ENCODE measurements around the gene TBC1D22A.

The TBC1D22A gene

DNA sequence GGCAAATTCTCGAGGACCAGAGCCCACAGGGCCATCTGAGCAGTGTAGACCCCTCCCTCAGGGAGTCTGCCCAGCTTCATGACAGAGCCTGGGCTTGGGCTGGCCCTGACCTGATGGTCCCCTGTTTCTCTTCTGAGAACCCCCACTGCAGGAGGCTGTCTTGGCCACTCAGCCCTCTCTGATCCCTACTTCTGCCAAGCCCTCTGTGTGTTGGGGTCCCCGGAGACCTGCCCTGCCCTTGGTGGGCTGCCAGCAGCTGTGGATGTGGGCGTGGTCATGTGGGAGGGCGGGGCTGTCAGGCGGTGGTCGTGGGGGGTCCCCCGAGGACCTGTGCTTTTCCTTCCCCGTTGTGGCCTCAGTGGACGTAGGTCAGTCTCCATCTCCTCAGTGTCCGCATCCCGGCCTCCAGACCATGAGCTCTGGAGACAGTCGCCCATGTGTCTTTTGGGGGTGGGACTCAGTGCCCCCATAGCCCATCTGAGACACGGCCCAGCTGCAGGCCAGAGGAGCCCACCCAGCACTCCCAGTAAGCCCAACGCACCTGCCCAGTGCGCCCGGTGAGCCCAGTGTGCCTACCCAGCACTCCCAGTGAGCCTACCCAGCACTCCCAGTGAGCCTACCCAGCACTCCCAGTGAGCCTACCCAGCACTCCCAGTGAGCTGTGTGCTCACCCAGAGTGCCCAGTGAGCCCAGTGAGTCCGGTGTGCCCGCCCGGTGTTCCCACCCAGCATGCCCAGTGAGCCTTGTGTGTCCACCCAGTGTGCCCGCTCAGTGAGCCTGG lies 409.2 kb downstream of the TBC1D22A start:
- TF ChIP-seq, protein P1, sequence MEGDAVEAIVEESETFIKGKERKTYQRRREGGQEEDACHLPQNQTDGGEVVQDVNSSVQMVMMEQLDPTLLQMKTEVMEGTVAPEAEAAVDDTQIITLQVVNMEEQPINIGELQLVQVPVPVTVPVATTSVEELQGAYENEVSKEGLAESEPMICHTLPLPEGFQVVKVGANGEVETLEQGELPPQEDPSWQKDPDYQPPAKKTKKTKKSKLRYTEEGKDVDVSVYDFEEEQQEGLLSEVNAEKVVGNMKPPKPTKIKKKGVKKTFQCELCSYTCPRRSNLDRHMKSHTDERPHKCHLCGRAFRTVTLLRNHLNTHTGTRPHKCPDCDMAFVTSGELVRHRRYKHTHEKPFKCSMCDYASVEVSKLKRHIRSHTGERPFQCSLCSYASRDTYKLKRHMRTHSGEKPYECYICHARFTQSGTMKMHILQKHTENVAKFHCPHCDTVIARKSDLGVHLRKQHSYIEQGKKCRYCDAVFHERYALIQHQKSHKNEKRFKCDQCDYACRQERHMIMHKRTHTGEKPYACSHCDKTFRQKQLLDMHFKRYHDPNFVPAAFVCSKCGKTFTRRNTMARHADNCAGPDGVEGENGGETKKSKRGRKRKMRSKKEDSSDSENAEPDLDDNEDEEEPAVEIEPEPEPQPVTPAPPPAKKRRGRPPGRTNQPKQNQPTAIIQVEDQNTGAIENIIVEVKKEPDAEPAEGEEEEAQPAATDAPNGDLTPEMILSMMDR (IDR thresholded peaks at IDR 0.05) = no peak

DNA sequence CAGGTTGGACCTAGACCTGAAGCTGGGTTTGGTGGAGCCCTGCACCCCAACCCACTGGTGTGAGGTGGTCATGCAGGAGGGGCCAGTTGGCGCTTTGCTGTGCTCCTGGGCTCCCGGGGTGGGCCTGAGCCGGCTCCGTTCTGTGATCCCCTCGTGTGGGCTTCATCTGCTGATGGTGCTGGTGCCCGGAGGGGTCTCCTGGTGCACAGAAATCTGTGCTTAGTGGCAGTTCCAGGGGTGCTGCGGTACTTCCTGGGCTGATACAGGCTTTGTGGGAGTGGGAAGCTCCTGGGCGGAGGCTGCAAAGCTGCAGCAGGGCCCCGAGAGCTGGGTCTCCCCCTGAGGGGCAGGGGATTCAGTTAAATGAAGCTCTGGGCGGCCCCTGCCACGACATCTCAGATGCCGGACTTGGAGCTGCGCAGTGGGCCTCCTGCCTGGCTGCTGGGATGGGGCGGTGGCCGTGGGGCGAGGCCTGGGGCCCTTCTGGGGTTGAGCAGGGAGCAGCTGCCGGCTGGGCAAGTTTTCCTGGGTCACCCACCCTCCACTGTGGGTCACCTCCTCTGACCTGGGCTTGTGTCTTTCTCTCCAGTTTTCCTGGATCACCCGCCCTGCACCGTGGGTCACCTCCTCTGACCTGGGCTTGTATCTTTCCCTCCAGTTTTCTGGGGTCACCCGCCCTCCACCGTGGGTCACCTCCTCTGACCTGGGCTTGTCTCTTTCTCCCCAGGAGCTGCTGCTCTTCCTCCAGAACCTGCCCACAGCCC lies 410.5 kb downstream of the TBC1D22A start:
- TF ChIP-seq, protein P1 (IDR thresholded peaks at IDR 0.05) = no peak

DNA sequence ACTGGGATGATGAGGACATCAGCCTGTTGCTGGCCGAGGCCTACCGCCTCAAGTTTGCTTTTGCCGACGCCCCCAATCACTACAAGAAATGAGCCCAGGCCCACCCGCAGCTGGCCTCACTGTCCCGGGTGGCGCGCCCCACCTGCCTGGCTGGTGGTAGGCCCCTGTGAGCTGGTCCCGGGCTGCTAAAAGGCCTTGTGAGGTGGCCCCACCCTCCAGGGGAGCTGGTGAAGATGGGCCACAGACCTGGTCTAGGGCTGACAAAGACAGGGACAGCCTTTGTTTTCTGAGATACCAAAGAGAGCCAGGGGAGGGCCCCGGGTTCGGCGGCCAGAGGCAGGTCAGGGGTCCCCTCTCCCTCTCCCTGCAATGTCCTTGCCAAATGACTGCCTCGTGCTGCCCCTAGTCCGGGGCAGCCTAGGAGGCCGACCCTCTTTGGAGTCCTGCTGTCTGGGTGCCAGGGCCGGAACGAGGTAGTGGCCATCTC lies 411.1 kb downstream of the TBC1D22A start:
- TF ChIP-seq, protein P1 (IDR thresholded peaks at IDR 0.05) = no peak

DNA sequence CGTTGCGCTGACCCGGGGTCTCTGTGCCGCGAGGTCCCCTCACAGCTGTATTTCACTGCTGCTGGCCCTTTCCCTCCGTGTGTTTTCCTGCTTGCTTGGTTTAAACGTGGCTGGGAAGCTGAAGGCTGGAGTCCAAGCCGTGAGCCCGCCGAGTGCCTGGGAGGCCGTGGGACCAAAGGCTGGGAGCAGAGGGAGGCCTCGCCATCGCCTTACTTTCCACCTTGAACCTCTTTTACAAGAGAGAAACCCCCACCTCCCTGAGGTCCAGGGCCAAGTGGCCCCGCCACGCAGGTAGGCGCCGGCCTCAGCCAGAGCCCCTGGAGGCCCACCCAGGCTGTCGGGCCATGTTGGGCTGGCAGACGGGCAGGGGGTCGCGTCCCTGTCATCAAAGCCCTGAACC lies 411.6 kb downstream of the TBC1D22A start:
- TF ChIP-seq, protein P1 (IDR thresholded peaks at IDR 0.05) = no peak

DNA sequence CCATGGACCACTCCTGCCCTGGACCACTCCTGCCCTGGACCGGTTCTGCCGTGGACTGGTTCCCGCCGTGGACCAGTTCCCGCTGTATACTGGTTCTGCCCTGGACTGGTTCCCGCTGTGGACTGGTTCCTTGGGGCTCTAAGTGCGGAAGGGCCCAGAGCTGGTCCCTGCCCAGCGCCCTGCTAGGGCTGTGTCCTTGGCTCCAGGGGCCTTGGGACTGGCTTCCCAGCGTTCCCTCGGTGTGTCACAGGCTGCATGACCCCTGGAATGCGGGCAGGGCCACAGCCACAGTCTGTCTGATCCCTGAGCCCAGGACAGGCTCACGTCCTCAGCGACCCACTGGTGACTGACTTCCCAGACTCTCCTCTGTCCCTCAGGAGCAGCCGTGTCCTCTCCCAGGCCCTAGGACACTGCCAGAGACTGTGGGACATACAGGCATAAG lies 412.2 kb downstream of the TBC1D22A start:
- TF ChIP-seq, protein P1 (IDR thresholded peaks at IDR 0.05) = no peak

DNA sequence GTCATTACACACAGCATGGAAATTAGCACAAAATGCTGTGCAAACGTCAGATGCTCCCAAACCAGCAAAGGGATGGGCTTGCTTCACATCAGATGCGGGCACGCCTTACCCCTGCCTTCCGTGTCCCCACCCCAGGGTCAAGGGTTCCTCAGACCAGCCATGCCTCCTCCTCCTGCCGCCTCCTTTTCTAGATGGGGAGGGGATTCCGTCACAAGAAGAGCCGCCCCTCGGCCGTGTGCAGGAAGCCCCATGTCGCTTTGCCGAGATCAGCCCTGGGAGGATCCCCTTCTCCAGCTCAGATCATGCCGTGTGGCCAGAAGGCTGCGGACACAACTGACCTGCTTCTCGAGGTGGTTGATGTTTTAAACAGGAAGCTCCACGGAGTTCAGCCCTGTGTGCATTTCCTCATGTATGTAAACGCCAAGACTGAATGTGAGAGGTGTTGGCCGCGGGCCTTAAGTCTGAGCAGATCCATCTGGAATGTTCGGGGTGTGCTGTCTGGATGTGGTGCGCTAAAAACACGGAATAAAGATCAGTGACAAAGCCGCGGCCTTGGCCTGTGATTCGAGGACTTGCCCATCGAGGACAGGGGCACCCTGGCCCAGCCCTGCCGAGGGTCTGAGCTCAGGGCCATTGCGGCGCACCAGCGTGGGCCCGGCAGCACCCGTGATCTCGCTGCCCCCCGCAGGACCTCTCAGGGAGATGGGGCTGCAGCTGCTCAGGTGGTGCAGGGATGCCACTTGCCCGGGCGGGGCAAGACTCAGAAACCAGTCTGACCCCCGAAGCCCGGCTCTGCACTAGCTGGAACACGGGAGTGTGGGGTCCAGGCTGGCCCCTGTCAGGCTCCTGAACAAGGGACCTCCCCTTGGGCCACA lies 412.9 kb downstream of the TBC1D22A start:
- TF ChIP-seq, protein P1 (IDR thresholded peaks at IDR 0.05) = no peak

DNA sequence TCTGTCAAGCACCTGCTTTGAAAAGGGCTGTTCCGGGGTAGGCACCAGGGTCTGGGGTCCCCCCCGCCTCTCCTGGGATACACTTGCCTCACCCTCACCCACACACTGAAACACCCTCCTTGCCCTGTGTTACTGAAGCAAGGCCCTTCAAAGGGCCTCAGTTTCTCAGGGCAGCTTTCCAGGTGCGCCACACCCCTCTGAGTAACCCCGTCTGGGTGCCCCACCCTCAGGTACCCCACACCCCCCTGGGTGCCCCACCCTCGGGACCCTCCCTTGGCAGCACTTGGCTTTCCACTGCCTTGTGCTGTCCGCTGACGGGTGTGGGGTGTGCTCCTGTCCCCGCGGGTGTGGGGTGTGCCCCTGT lies 413.6 kb downstream of the TBC1D22A start:
- TF ChIP-seq, protein P1 (IDR thresholded peaks at IDR 0.05) = no peak
